ENCODE data around the gene ARHGAP18. TPM values are rescaled to one million over a fixed set of nuclear protein-coding genes. Genes with fewer than 3 reads are reported as not detected.
A peak's percentile ranks its signal among the peaks of the same experiment; 100 is the strongest.

Gene ARHGAP18
- total RNA-seq, 4 donors from 2014 or later, result 5.2 to 9.2 (median 6.5) TPM

GRCh38 chr6:129621252-129621651 lies 88.7 kb downstream of the ARHGAP18 start:
- in situ Hi-C loops (cut with MboI; ENCODE audit: low sequenced_read_pairs in 4 of 4) (no loop called here), intact Hi-C loops (cut with DNase I; ENCODE audit: low total_unique reads) (loop anchor here (2.0 kb wide), 1 partner anchor 110 kb away; no protein-coding TSS in a partner anchor)
- TF ChIP-seq POLR2A (IDR thresholded peaks at IDR 0.05) (no peak), CTCF (IDR thresholded peaks at IDR 0.05 in 4 of 5, conservative IDR thresholded peaks at IDR 0.05 in 1 of 5) (peak; percentile 18 to 65 (median 52))
- no peak for ATAC-seq
- Histone ChIP-seq H3K36me3 (peaks cover 0 to 13% of the 10 kb centered on the region in 2 donors), H3K27me3 (no peaks in the 10 kb centered on the region), H3K27ac (no peak overlapping the region), H3K4me3 (no peak overlapping the region), H3K9me3 (no peaks in the 10 kb centered on the region), H3K4me1 (no peaks in the 10 kb centered on the region)
- DNase-seq, result no peak

GRCh38 chr6:129620234-129620610 lies 89.8 kb downstream of the ARHGAP18 start:
- TF ChIP-seq POLR2A (IDR thresholded peaks at IDR 0.05), result no peak
- no peak for TF ChIP-seq CTCF (IDR thresholded peaks at IDR 0.05 in 4 of 5, conservative IDR thresholded peaks at IDR 0.05 in 1 of 5)
- intact Hi-C loops (cut with DNase I; ENCODE audit: low total_unique reads), result loop anchor here (2.0 kb wide), 1 partner anchor 111 kb away; no protein-coding TSS in a partner anchor
- Histone ChIP-seq H3K27me3 (no peaks in the 10 kb centered on the region), H3K4me3 (no peak overlapping the region), H3K4me1 (no peaks in the 10 kb centered on the region), H3K27ac (no peak overlapping the region), H3K36me3 (peaks cover 0 to 13% of the 10 kb centered on the region in 2 donors), H3K9me3 (no peaks in the 10 kb centered on the region)
- in situ Hi-C loops (cut with MboI; ENCODE audit: low sequenced_read_pairs in 4 of 4), result no loop called here
- no peak for ATAC-seq
- no peak for DNase-seq

GRCh38 chr6:129619579-129620233 lies 90.3 kb downstream of the ARHGAP18 start:
- in situ Hi-C loops (cut with MboI; ENCODE audit: low sequenced_read_pairs in 4 of 4) (no loop called here), intact Hi-C loops (cut with DNase I; ENCODE audit: low total_unique reads) (loop anchor here (2.0 kb wide), 1 partner anchor 111 kb away; no protein-coding TSS in a partner anchor)
- Histone ChIP-seq H3K9me3 (no peaks in the 10 kb centered on the region), H3K4me1 (no peaks in the 10 kb centered on the region), H3K27me3 (no peaks in the 10 kb centered on the region), H3K27ac (no peak overlapping the region), H3K36me3 (peaks cover 0 to 13% of the 10 kb centered on the region in 2 donors), H3K4me3 (no peak overlapping the region)
- no peak for ATAC-seq
- DNase-seq, result no peak
- no peak for TF ChIP-seq CTCF (IDR thresholded peaks at IDR 0.05 in 4 of 5, conservative IDR thresholded peaks at IDR 0.05 in 1 of 5)
- TF ChIP-seq POLR2A (IDR thresholded peaks at IDR 0.05), result no peak

- no peaks in the 10 kb centered on the region for H3K4me1 ChIP-seq
- ATAC-seq (no peak), DNase-seq (no peak)
- H3K9me3 ChIP-seq, result no peaks in the 10 kb centered on the region
- in situ Hi-C loops (cut with MboI; ENCODE audit: low sequenced_read_pairs in 4 of 4) (no loop called here), intact Hi-C loops (cut with DNase I; ENCODE audit: low total_unique reads) (no loop called here)
- no peak overlapping the region for H3K4me3 ChIP-seq
- H3K27me3 ChIP-seq, result no peaks in the 10 kb centered on the region
- peaks cover 0 to 13% of the 10 kb centered on the region in 2 donors for H3K36me3 ChIP-seq
- no peak overlapping the region for H3K27ac ChIP-seq
- TF ChIP-seq POLR2A (IDR thresholded peaks at IDR 0.05), result no peak
- no peak for TF ChIP-seq CTCF (IDR thresholded peaks at IDR 0.05 in 4 of 5, conservative IDR thresholded peaks at IDR 0.05 in 1 of 5)
These were observed 92.0 kb downstream of the ARHGAP18 start for GRCh38 chr6:129617986-129618385.

Measured in gastrocnemius medialis (tissue), 4 donors.